ENCODE results near the gene AARS2. TPM values are rescaled to one million over a fixed set of nuclear protein-coding genes. Genes with fewer than 3 reads are reported as not detected.

AARS2 gene
- total and polyA plus RNA-seq, 9 of the 15 experiments (the other 6 are each of a cell fraction or from before 2014, with no cell fraction given) = 0.97 to 34.0 (median 18.3) TPM

GRCh38 chr6:44312901-44313788 lies at the start of gene AARS2 (continued):
- peak; percentile 92 for TF ChIP-seq ZBTB9 (CRISPR knock-in tag; IDR thresholded peaks at IDR 0.05)
- TF ChIP-seq ARNT (IDR thresholded peaks at IDR 0.05) = peak; percentile 69 to 71; a peak in 2 of 4 replicates
- TF ChIP-seq MAZ (CRISPR knock-in tag; conservative IDR thresholded peaks at IDR 0.05 in 1 of 2, IDR thresholded peaks at IDR 0.05 in 1 of 2) = peak; percentile 79 to 90; a peak in 3 of 4 replicates
- peak; percentile 49; the same call in 1 of the 2 replicates for TF ChIP-seq MITF (IDR thresholded peaks at IDR 0.05)
- TF ChIP-seq E4F1 (CRISPR knock-in tag; IDR thresholded peaks at IDR 0.05; ENCODE audit: borderline replicate concordance) = no peak
- TF ChIP-seq ZNF696 (CRISPR knock-in tag; conservative IDR thresholded peaks at IDR 0.05) = no peak
- TF ChIP-seq, protein P1, sequence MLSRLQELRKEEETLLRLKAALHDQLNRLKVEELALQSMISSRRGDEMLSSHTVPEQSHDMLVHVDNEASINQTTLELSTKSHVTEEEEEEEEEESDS (CRISPR knock-in tag; IDR thresholded peaks at IDR 0.05) = no peak
- TF ChIP-seq ZNF124 (CRISPR knock-in tag; IDR thresholded peaks at IDR 0.05) = no peak
- peak; percentile 73; the same call in 1 of the 2 replicates for TF ChIP-seq KLF1 (tag; IDR thresholded peaks at IDR 0.05)
- TF ChIP-seq CTCF (IDR thresholded peaks at IDR 0.05 in 2 of 3, conservative IDR thresholded peaks at IDR 0.05 in 1 of 3; ENCODE audit: insufficient read depth in 2 of 3, low read depth in 1 of 3, low read length in 3 of 3) = peak; percentile 94 to 99 (median 98)
- TF ChIP-seq ZKSCAN3 (CRISPR knock-in tag; IDR thresholded peaks at IDR 0.05) = no peak
- TF ChIP-seq, protein P2, sequence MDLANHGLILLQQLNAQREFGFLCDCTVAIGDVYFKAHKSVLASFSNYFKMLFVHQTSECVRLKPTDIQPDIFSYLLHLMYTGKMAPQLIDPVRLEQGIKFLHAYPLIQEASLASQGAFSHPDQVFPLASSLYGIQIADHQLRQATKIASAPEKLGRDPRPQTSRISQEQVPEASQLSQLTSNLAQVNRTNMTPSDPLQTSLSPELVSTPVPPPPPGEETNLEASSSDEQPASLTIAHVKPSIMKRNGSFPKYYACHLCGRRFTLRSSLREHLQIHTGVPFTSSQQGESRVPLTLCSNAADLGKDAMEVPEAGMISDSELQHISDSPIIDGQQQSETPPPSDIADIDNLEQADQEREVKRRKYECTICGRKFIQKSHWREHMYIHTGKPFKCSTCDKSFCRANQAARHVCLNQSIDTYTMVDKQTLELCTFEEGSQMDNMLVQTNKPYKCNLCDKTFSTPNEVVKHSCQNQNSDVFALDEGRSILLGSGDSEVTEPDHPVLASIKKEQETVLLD (IDR thresholded peaks at IDR 0.05) = peak; percentile 72
- TF ChIP-seq MCM3 (IDR thresholded peaks at IDR 0.05) = no peak
- TF ChIP-seq ZNF79 (CRISPR knock-in tag; IDR thresholded peaks at IDR 0.05; ENCODE audit: low read depth) = no peak
- no peak; the same call in 1 of the 2 replicates for TF ChIP-seq PATZ1 (CRISPR knock-in tag; IDR thresholded peaks at IDR 0.05; ENCODE audit: borderline replicate concordance)
